ENCODE data around the gene POC1A. TPM values are rescaled to one million over a fixed set of nuclear protein-coding genes. Genes with fewer than 3 reads are reported as not detected.

Gene POC1A
- total RNA-seq, 4 donors from 2014 or later, result 1.1 to 4.8 (median 4.7) TPM; not detected in 1

- no peaks in the 10 kb centered on the region for H3K9me3 ChIP-seq
- H3K4me3 ChIP-seq, result no peak overlapping the region
- intact Hi-C loops (cut with DNase I; ENCODE audit: low total_unique reads), result no loop called here
- TF ChIP-seq POLR2A (IDR thresholded peaks at IDR 0.05) (no peak), CTCF (IDR thresholded peaks at IDR 0.05) (no peak)
- no peak overlapping the region for H3K27ac ChIP-seq
- H3K4me1 ChIP-seq, result peaks cover 0 to 12% of the 10 kb centered on the region in 2 donors
- H3K36me3 ChIP-seq, result no peaks in the 10 kb centered on the region
- no peaks in the 10 kb centered on the region for H3K27me3 ChIP-seq
- DNase-seq, result no peak
Observed at GRCh38 chr3:52093756-52094545, 60.3 kb downstream of the POC1A start.

GRCh38 chr3:52092891-52093290 is 61.3 kb downstream of the POC1A start:
- no peak overlapping the region for H3K27ac ChIP-seq
- no peaks in the 10 kb centered on the region for H3K27me3 ChIP-seq
- intact Hi-C loops (cut with DNase I; ENCODE audit: low total_unique reads), result no loop called here
- no peaks in the 10 kb centered on the region for H3K9me3 ChIP-seq
- no peak for DNase-seq
- H3K36me3 ChIP-seq, result no peaks in the 10 kb centered on the region
- peaks cover 0 to 12% of the 10 kb centered on the region in 2 donors for H3K4me1 ChIP-seq
- no peak overlapping the region for H3K4me3 ChIP-seq
- TF ChIP-seq POLR2A (IDR thresholded peaks at IDR 0.05) (no peak), CTCF (IDR thresholded peaks at IDR 0.05) (no peak)

GRCh38 chr3:52092271-52092660 is 62.0 kb downstream of the POC1A start:
- TF ChIP-seq POLR2A (IDR thresholded peaks at IDR 0.05), result no peak
- no peak for TF ChIP-seq CTCF (IDR thresholded peaks at IDR 0.05)
- Histone ChIP-seq H3K9me3 (no peaks in the 10 kb centered on the region), H3K27me3 (no peaks in the 10 kb centered on the region), H3K4me3 (no peak overlapping the region), H3K4me1 (peaks cover 0 to 12% of the 10 kb centered on the region in 2 donors), H3K36me3 (no peaks in the 10 kb centered on the region), H3K27ac (peak overlapping the region in 1 of 2 donors; percentile 9)
- DNase-seq, result no peak
- intact Hi-C loops (cut with DNase I; ENCODE audit: low total_unique reads), result no loop called here

GRCh38 chr3:52091586-52092270 is 62.5 kb downstream of the POC1A start:
- Histone ChIP-seq H3K36me3 (no peaks in the 10 kb centered on the region), H3K27me3 (no peaks in the 10 kb centered on the region), H3K9me3 (no peaks in the 10 kb centered on the region), H3K27ac (peak overlapping the region; percentile 75 to 86), H3K4me3 (no peak overlapping the region), H3K4me1 (peaks cover 0 to 12% of the 10 kb centered on the region in 2 donors)
- DNase-seq, result no peak
- intact Hi-C loops (cut with DNase I; ENCODE audit: low total_unique reads), result no loop called here
- TF ChIP-seq POLR2A (IDR thresholded peaks at IDR 0.05) (no peak), CTCF (IDR thresholded peaks at IDR 0.05) (no peak)

GRCh38 chr3:52090933-52091468 is 63.2 kb downstream of the POC1A start:
- peak overlapping the region; percentile 75 to 86 for H3K27ac ChIP-seq
- no peak for DNase-seq
- H3K9me3 ChIP-seq, result no peaks in the 10 kb centered on the region
- H3K36me3 ChIP-seq, result no peaks in the 10 kb centered on the region
- TF ChIP-seq CTCF (IDR thresholded peaks at IDR 0.05) (no peak), POLR2A (IDR thresholded peaks at IDR 0.05) (no peak)
- H3K4me3 ChIP-seq, result no peak overlapping the region
- H3K4me1 ChIP-seq, result peaks cover 0 to 12% of the 10 kb centered on the region in 2 donors
- H3K27me3 ChIP-seq, result no peaks in the 10 kb centered on the region
- intact Hi-C loops (cut with DNase I; ENCODE audit: low total_unique reads), result no loop called here

Measured in uterus (tissue), 4 donors.